Panc1 (cell line): ENCODE results near the gene LRBA. TPM values are rescaled to one million over a fixed set of nuclear protein-coding genes. Genes with fewer than 3 reads are reported as not detected.

Source experiments
- ATAC-seq: fragments of 200-7000 bp; cut with Tn5 transposase; 2 replicates; pipeline ENCODE4 v1.9.1; 2020; ENCODE audit warnings: mild to moderate bottlenecking, moderate library complexity
- BruUV-seq: library from RNA; stranded (reverse); fragments of 400-500 nt; replicated peaks from 2 replicates; lab custom pipeline; 2021; lab: Mats Ljungman, UMichigan
- CTCF ChIA-PET: fragments of 300-600 bp; sonication (Branson Sonifier 250); formaldehyde crosslinking; loops from one replicate; lab custom pipeline; 2022; ENCODE audit warnings: antibody characterized with exemption; lab: Charles Lee
- POLR2A ChIA-PET: fragments of 300-600 bp; sonication (Branson Sonifier 250); formaldehyde crosslinking; loops from one replicate; lab custom pipeline; 2022; ENCODE audit warnings: antibody characterized with exemption; lab: Charles Lee
- DNase-seq: peaks from one replicate; pipeline ENCODE4 v3.0.0-alpha.2; 2010; ENCODE audit warnings: low read depth, low spot score
- H3K27ac ChIP-seq: 2 replicates; pipeline ENCODE4 v1.5.1; 2011; ENCODE audit warnings: mild to moderate bottlenecking, low read length, inconsistent platforms
- H3K27me3 ChIP-seq: fragments of 200-500 bp; sonication (Bioruptor generic); 2 replicates; pipeline ENCODE4 v1.6.0; 2014; ENCODE audit warnings: low read length, inconsistent platforms; ENCODE audit not compliant: control insufficient read depth, insufficient read depth
- H3K36me3 ChIP-seq: fragments of 200-500 bp; sonication (Bioruptor generic); 2 replicates; pipeline ENCODE4 v1.5.1; 2014; ENCODE audit warnings: inconsistent platforms, mild to moderate bottlenecking, low read length, moderate library complexity; ENCODE audit not compliant: control insufficient read depth, insufficient read depth
- H3K4me1 ChIP-seq: 2 replicates; pipeline ENCODE4 v1.5.1; 2011; ENCODE audit warnings: inconsistent platforms, mild to moderate bottlenecking, low read length, moderate library complexity; ENCODE audit not compliant: control insufficient read depth, insufficient read depth
- H3K4me3 ChIP-seq, 2 experiments: 2 replicates each; pipeline ENCODE4 v1.5.1; 2011 to 2012; ENCODE audit warnings: low read depth in 2 of 2, low read length in 2 of 2, mild to moderate bottlenecking in 2 of 2, inconsistent platforms in 1 of 2, moderate library complexity in 1 of 2
- H3K9me3 ChIP-seq: fragments of 200-500 bp; sonication (Bioruptor generic); 2 replicates; pipeline ENCODE4 v1.5.1; 2014; ENCODE audit warnings: low read depth, mild to moderate bottlenecking, inconsistent platforms, low read length, moderate library complexity; ENCODE audit not compliant: control insufficient read depth, insufficient read depth
- POLR2AphosphoS5 ChIP-seq: IDR thresholded peaks from 2 replicates; pipeline ENCODE4 v1.6.1; 2012; ENCODE audit warnings: mild to moderate bottlenecking, low read depth, low read length, moderate library complexity
- SIN3A ChIP-seq: IDR thresholded peaks from 2 replicates; pipeline ENCODE4 v1.6.1; 2012; ENCODE audit warnings: low read depth, mild to moderate bottlenecking, low read length, moderate library complexity, borderline replicate concordance; ENCODE audit not compliant: insufficient read depth
- TCF7L2 ChIP-seq: IDR thresholded peaks from 2 replicates; pipeline ENCODE4 v1.6.1; 2011; ENCODE audit warnings: mild to moderate bottlenecking, low read depth, low read length, inconsistent platforms
- in situ Hi-C: cut with HindIII; loops from 2 replicates; pipeline ENCODE4 v1.10.0; 2016; ENCODE audit warnings: low sequenced_read_pairs, low pct_unique_long_range_greater_than_20kb
- intact Hi-C: fragments of 100-400 bp; cut with micrococcal nuclease; formaldehyde crosslinking; loops from one replicate; pipeline ENCODE4 v1.10.0; 2022; ENCODE audit not compliant: unreplicated experiment
- total RNA-seq: library from RNA; stranded (reverse); gene quantifications from one replicate; pipeline ENCODE4 v1.2.1, GENCODE V29; 2021; ENCODE audit not compliant: unreplicated experiment
- TF ChIP-seq, protein P1 (sequence below), 2 experiments: IDR thresholded peaks; 2 replicates each; pipeline ENCODE4 v1.6.1; 2011 to 2012; ENCODE audit warnings: low read depth in 2 of 2, control low read depth in 1 of 2, low read length in 1 of 2, mild to moderate bottlenecking in 1 of 2, moderate library complexity in 1 of 2; ENCODE audit not compliant: insufficient read depth in 1 of 2
- TF ChIP-seq, protein P2 (sequence below): fragments of 450-650 bp; IDR thresholded peaks from 2 replicates; pipeline ENCODE4 v1.5.1; 2017; ENCODE audit warnings: mild to moderate bottlenecking

The LRBA gene
- total RNA-seq, 1 experiment from 2014 or later = 26.4 TPM

DNA sequence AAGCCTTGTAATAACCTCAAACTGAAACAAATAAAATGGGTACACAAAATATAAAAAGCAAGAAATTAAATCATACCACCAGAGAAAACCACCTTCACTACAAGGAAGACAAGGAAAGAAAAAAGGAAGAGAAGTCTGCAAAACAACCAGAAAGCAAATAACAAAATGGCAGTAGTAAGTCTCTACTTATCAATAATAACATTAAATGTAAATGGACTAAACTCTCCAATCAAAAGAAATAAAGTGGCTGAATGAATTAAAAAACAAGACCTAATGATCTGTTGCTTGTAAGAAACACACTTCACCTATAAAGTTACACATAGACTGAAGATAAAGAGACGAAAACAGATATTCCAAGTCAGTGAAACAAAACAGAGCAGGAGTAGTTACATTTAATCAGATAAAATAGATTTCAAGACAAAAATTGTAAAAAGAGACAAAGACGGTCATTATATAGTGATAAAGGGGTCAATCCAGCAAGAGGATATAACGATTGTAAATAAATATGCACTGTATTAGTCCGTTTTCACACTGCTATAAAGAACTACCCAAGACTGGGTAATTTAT lies 289.0 kb downstream of the LRBA start:
- Histone ChIP-seq H3K9me3 (no peaks in the 10 kb centered on the region), H3K4me1 (no peaks in the 10 kb centered on the region), H3K27ac (no peak overlapping the region), H3K27me3 (no peaks in the 10 kb centered on the region), H3K4me3 (no peak overlapping the region), H3K36me3 (no peaks in the 10 kb centered on the region)
- in situ Hi-C loops = no loop called here
- no peak for TF ChIP-seq SIN3A
- no peak for TF ChIP-seq POLR2AphosphoS5
- TF ChIP-seq, protein P1, sequence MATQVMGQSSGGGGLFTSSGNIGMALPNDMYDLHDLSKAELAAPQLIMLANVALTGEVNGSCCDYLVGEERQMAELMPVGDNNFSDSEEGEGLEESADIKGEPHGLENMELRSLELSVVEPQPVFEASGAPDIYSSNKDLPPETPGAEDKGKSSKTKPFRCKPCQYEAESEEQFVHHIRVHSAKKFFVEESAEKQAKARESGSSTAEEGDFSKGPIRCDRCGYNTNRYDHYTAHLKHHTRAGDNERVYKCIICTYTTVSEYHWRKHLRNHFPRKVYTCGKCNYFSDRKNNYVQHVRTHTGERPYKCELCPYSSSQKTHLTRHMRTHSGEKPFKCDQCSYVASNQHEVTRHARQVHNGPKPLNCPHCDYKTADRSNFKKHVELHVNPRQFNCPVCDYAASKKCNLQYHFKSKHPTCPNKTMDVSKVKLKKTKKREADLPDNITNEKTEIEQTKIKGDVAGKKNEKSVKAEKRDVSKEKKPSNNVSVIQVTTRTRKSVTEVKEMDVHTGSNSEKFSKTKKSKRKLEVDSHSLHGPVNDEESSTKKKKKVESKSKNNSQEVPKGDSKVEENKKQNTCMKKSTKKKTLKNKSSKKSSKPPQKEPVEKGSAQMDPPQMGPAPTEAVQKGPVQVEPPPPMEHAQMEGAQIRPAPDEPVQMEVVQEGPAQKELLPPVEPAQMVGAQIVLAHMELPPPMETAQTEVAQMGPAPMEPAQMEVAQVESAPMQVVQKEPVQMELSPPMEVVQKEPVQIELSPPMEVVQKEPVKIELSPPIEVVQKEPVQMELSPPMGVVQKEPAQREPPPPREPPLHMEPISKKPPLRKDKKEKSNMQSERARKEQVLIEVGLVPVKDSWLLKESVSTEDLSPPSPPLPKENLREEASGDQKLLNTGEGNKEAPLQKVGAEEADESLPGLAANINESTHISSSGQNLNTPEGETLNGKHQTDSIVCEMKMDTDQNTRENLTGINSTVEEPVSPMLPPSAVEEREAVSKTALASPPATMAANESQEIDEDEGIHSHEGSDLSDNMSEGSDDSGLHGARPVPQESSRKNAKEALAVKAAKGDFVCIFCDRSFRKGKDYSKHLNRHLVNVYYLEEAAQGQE (IDR thresholded peaks at IDR 0.05; ENCODE audit: insufficient read depth in 1 of 2, low read depth in 2 of 2, low read length in 1 of 2) = no peak
- TF ChIP-seq, protein P2, sequence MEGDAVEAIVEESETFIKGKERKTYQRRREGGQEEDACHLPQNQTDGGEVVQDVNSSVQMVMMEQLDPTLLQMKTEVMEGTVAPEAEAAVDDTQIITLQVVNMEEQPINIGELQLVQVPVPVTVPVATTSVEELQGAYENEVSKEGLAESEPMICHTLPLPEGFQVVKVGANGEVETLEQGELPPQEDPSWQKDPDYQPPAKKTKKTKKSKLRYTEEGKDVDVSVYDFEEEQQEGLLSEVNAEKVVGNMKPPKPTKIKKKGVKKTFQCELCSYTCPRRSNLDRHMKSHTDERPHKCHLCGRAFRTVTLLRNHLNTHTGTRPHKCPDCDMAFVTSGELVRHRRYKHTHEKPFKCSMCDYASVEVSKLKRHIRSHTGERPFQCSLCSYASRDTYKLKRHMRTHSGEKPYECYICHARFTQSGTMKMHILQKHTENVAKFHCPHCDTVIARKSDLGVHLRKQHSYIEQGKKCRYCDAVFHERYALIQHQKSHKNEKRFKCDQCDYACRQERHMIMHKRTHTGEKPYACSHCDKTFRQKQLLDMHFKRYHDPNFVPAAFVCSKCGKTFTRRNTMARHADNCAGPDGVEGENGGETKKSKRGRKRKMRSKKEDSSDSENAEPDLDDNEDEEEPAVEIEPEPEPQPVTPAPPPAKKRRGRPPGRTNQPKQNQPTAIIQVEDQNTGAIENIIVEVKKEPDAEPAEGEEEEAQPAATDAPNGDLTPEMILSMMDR = no peak
- TF ChIP-seq TCF7L2 = no peak
- CTCF ChIA-PET = no interaction called here
- POLR2A ChIA-PET = no interaction called here
- no peak for DNase-seq
- BruUV-seq = no TSS peak
- intact Hi-C loops = no loop called here
- ATAC-seq = no peak

DNA sequence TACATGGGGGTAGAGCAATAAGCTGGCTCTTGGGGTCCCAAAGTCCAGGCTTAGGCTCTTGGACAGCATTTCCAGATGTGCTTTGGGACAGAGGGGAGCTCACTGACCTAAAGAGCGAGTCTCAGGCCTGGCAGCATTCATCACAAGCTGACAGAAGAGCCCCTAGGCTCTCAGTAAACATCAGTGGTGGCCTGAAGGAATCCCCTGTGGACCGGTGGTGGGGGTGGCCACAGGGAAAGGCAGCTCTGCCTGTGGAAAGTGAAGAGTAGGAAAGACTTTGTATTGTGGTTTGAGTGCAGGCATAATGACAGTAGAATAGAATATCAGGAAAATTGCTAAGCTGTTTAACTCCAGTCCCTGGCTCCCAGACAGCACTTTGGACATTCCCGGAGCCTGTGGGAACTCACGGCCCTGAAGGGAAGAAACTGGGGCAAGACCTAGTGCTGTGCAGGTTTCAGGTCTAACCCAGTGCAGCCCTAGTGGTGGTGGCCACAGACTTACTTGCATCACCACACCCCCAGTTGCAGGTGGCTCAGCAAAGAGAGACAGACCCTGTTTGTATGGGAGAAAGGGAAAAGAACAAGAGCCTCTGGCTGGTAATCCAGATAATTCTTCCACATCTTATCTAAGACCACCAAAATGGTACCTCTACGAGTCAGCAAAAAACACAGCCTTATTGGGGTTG lies 291.2 kb downstream of the LRBA start:
- no peak for ATAC-seq
- Histone ChIP-seq H3K36me3 (no peaks in the 10 kb centered on the region), H3K27ac (no peak overlapping the region), H3K4me1 (no peaks in the 10 kb centered on the region), H3K9me3 (no peaks in the 10 kb centered on the region), H3K4me3 (no peak overlapping the region), H3K27me3 (no peaks in the 10 kb centered on the region)
- in situ Hi-C loops = no loop called here
- ChIA-PET POLR2A (no interaction called here), CTCF (interaction anchor here (0.5 kb wide), 1 partner anchor 771 kb away, joined by 14 read pairs; no protein-coding TSS in a partner anchor)
- no peak for DNase-seq
- BruUV-seq = no TSS peak
- intact Hi-C loops = no loop called here
- TF ChIP-seq, protein P2 = no peak
- no peak for TF ChIP-seq POLR2AphosphoS5
- TF ChIP-seq TCF7L2 = no peak
- TF ChIP-seq, protein P1 (IDR thresholded peaks at IDR 0.05; ENCODE audit: insufficient read depth in 1 of 2, low read depth in 2 of 2, low read length in 1 of 2) = no peak
